Measurements from ENCODE around the gene NCAM2.

The NCAM2 gene

GRCh38 chr21:21231913-21232312, 233.7 kb downstream of the NCAM2 start:
- no peak for DNase-seq

DNA sequence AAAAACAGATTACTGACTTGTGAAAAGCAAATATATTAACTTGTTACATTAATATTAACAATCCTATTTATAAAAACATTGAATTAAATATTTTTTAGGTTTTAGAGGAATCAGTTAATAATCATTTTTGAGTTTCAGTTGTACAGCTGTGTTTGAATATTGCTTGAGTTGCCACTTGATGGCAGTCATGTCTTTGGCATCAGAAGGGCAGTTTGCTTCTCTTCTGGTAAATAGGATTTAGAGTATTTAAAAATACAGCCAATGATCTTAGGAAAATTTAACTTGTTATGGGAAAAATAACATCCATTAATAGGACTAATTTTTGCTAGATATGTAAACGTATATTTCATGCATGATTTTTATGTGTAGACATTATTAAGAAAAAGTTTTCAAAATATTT, 234.1 kb downstream of the NCAM2 start:
- no peak for DNase-seq

DNA sequence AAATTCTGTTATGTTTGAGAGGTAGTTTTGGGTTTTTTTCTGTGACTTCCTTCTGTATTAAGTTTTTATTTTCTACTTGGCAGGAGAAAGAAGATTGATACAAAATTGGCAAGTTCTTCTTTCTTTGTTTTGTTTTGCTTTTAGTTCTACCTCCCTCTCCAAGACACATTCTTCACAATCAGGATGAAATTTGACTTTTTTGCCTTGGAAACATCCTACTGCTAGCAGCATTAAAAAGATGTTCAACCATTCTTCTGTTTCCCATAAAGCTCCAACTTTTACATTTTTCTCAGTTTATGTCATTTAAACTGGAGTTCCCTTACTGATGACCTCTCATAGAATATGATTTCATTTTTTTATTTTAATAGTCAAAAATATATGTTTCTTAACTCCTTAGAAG, 234.8 kb downstream of the NCAM2 start:
- DNase-seq, result no peak

DNA sequence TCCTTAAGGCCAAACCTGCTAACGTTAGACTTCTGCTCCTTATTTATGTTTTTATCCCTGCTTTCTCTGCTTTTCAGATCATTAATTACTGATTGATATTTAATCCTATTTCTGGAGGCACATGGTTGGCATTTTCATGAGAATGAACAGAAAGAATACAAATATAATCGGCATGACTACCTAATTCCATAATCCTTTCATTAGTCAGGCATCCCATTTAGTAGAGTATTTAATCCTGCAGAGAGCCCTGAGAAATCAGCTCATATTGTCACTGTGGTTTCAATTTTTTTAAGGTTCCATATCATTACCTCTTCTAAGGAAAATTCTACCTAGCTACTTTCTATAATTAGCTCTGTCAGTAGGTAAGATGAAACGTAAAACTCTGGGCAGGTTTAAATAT, 238.8 kb downstream of the NCAM2 start:
- no peak for DNase-seq

DNA sequence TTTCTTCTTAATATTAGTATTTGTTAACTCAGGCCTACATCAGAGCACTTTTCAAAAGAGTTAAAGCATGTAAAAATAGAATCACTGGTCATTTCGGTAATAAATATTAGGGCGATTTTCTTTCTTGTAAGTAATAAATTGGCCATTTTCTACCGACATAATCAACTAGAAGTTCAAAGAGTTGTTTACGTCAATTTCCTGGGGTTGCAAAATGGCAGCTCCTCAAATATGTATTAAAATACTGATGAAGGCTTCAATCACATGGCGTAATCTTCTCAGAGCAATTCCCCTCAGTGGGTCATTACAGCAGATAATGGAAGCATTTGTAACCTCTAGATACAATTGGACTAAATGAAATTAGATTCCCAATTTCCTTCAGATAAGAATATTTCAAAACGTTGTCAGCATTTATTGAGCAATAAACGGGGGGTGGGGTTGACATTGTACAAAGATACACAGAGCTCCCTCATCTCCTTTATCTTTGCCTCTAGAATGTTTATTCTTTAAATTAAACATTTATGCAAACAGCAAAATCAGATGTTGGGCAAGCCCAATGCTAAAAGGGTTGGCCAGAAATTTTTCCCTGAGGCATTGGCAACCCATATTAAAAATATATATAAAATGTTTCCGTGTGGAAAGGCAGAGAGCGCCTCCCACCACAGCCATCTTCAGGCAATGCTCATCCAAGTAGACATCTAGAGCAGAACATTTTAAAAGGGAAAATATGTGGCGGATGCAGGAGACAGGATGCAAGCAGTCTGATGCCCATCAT, 240.6 kb downstream of the NCAM2 start:
- DNase-seq, result no peak

DNA sequence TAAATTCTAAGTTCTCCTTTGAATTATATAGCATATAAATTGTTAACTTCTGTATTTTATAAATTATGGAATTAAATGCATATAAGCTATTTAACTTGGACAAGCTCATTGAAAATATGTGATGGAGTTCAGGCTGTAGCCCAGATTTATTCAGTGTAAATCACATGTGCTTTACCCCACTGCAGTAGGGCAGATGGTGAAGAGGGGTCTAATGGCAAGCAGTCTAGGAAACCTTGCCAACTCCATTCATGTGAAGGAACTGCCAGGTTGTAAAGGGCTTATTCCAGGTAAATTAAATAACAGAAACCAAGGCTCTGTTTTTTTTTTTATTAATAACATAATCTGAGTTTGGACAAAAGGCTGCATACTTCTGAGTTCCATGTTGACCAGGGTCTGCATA, 243.2 kb downstream of the NCAM2 start:
- no peak for DNase-seq

DNA sequence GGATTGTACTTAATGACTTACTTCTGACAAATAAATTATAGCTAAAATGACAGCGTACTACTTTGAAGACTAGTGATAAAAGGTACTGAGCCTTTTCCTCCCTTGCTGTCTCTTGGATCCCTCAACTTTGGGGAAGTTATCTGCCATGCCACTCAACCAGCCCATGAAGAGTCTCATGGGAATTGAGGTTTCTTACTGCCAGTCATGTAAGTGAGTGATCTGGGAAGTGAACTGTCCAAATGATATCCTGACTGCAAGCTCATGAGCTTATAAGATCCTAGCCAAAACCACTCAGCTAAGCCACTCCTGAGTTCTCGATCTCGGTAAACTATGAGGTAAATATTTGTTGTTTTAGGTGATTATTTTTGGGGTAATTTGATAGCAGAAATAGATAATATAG, 247.8 kb downstream of the NCAM2 start:
- no peak for DNase-seq

DNA sequence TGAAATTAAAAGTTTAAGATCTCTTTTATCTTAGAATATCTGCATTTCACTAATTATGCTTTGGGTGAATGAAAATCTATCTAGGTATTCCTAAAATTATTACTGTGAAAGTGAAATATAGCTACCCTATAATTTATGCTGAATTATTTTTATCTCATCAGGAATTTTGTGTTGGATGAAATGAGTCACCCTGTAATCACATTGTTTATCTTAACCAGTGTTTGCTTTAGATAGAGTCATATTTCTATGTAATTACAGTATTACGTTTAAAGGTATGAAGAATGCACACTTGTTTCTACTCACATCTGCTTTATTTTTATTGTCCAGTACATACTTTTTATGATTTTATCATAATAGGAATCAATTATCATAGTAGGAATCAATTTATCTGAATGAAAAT, 249.2 kb downstream of the NCAM2 start:
- no peak for DNase-seq

DNA sequence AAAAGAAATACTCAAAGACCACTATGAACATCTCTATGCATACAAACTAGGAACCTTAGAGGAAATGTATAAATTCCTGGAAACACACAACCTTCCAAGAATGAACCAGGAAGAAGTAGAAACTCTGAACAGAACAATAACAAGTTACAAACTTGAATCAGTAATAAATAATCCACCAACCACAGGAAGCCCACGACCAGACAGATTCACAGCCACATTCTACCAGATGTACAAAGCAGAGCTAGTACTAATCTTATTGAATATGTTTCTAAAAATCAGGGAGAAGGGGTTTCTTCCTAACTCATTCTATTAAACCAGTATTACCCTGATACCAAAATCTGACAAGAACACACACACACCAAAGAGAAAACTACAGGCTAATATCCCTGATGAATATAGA, 263.8 kb downstream of the NCAM2 start:
- DNase-seq, result no peak

- no peak for DNase-seq
These were observed 269.9 kb downstream of the NCAM2 start for GRCh38 chr21:21268061-21268471.

DNA sequence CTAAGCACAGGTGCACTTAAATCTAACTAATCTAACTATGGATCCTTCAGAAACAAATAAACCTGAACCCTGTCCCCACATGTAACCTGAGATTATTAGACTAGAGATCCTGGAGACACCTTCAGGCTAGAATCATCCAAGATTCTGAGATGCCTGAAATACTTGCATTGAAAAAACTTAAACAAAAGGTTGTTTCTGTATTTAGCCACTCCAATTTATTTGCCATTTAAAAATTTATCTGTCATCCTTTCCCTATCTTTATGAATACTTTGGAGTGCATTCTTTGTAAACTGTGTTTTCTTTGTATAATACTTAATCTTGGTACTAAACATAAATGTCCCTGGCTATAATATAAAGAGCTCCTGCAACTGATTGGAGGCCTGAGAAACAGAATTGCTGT, 270.7 kb downstream of the NCAM2 start:
- no peak for DNase-seq

- no peak for DNase-seq
These were observed 281.1 kb downstream of the NCAM2 start for GRCh38 chr21:21279193-21279901.

DNA sequence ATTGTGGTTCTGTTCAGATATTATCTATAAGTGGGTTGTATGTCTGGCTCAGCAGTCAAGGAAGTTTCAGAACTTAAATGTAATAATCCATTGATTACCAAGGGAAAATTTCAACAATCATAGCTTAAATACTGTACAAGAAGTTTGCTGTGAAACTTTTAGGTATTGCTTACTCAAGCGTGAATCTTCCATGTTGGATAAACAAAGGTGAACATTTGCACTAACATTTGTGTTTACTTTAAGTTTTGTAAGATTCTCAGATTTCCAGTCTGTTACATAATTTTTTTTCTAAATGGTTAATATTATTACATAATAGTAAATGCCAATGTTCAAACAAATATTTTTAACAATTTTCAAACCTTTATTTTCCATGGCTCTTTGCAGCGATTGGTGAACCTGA, 285.6 kb downstream of the NCAM2 start:
- no peak for DNase-seq

DNA sequence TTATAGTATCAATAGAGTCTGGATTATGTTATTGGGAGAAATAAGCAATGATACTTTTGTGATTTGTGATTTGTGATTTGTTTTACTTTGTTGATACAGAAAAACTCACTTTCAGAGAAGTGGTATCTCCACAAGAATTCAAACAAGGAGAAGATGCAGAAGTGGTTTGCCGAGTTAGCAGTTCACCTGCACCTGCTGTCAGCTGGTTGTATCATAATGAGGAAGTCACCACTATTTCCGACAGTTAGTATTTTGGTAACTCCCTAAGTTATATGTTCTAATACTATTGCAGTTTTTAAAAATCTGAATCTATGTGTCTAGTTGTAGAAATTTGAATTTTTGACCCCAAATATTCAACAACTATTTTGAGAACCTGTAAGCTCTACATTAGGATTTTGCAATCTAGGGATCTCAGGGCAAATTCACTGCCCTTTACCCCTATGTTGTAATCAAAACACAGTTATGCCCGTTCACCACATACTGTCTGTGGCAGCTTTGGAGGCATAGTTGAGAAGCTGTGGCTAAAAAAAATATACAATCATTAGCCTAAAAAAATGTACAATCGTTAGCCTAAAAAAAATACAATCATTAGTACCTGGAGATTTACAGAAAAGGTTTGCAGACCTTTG, 288.1 kb downstream of the NCAM2 start:
- no peak for DNase-seq

GRCh38 chr21:21290751-21291150, 292.5 kb downstream of the NCAM2 start:
- DNase-seq, result no peak

- no peak for DNase-seq
These were observed 293.8 kb downstream of the NCAM2 start for GRCh38 chr21:21291883-21292569.

- DNase-seq, result no peak
These were observed 297.1 kb downstream of the NCAM2 start for GRCh38 chr21:21295303-21295702.

DNA sequence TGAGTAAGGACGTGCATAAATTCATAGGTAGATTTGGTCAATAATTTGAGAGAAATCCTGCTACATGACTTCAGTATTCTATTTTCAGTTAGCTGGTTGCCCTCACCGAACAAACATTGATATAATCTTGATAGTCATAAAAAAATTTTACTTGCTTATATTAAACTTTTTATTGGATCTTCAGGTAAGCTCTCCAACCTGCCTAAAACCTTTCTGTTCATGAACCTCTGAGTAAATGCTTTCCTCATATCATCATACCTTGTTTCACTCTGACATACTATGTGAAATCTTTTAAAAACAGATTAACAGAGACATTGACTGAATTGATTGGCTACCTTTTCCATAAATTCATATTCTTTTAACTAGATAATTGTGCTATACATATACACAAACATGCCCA, 299.0 kb downstream of the NCAM2 start:
- DNase-seq, result no peak

DNA sequence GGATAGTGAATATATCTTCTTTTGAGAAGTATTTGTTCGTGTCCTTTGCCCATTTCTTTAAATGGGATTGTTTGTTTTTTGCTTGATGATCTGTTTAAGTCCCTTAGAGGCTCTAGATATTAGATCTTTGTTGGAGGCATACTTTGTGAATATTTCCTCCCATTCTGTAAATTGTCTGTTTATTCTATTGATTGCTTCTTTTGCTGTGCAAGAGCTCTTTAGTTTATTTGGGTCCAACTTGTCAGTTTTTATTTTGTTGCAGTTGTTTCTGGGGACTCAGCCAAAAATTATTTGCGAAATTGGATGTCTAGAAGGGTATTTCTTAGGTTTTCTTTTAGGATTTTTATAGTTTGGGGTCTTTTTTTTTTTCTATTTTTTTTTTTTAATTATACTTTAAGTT, 302.8 kb downstream of the NCAM2 start:
- DNase-seq, result no peak

DNA sequence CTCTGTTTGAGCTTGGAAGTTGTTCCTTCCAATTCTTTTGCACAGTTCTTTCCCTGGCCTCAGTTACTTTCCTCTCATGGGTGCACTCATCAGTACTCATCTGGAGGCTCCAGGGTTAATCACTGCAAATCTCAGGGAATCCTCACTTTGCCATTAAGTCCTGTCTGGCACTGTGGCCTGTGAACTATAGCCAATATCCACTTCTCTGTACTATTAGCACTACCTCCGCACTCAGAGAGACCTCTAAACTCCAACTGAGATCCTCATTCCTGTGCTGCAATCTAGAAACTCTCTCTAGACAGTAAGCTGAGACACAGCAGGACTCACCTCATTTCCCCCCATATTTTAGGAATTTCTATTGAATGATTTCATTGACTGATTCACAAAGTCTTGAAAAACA, 311.3 kb downstream of the NCAM2 start:
- DNase-seq, result no peak

GRCh38 chr21:21324297-21324696, 326.1 kb downstream of the NCAM2 start:
- DNase-seq, result no peak

DNA sequence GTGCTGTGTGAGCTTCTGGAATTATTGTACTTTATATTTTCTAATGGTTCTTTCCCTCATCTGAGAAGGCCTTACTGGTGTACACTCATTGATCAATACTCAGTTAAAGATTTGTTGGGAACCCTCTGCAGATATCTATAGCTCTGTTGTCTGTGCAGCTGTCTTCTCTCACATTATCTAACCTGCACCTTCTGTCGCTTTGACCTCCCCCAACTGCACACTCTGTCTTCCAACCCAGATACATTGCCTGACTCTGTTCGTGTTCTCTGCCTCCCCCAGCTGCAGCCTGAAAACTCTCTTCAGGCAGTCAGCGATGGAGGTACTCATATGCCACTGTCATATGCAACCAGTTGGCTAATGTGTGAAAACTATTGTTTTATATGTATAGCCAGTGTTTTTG, 334.3 kb downstream of the NCAM2 start:
- DNase-seq, result no peak

- DNase-seq, result no peak
These were observed 342.8 kb downstream of the NCAM2 start for GRCh38 chr21:21341041-21341440.

DNA sequence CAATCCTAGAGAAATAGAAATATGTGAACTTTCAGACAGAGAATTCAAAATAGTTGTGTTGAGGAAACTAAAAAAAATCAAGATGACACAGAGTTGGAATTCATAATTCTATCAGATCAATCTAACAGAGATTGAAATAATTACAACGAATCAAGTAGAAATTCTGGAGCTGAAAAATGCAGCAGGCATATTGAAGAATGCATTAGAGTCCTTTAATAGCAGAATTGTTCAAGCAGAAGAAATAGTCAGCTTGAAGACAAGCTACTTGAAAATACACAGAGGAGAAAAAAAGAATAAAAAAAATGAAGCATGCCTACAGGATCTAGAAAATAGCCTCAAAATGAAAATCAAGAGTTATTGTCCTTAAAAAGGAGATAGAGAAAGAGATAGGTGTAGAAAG, 347.1 kb downstream of the NCAM2 start:
- no peak for DNase-seq
